ENCODE results near the gene KIAA0408. TPM values are rescaled to one million over a fixed set of nuclear protein-coding genes. Genes with fewer than 3 reads are reported as not detected.

Gene KIAA0408
- total RNA-seq, 1 donor from 2014 or later: 18.5 TPM

DNA sequence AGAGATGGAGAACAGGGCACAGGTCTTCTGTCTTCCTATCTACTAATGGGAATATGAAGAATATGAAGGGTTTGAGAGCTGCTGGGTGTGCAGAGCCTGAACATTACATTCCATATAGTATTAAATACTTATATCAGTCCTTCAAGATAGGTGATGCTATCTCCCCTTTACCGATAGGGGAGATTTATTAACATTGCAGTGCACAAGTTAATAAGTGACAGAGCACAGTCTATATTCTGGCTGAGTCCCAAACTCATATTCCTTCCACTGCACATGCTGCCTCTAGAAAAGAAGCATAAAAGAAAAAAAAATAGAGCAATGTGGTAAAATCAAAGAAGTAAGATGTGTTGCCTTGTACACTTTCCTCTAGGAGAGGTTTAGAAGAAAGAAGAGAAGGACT is 18.5 kb upstream of the KIAA0408 start:
- no peak overlapping the region for H3K4me3 Mint-ChIP-seq (ENCODE audit: low read depth)
- H3K4me1 Mint-ChIP-seq (ENCODE audit: low read depth): peaks cover 5% of the 10 kb centered on the region
- no peak for DNase-seq (ENCODE audit: low spot score)
- intact Hi-C loops (cut with micrococcal nuclease): no loop called here
- no peaks in the 10 kb centered on the region for H3K9me3 Mint-ChIP-seq
- peaks cover 78% of the 10 kb centered on the region for H3K36me3 Mint-ChIP-seq (ENCODE audit: low read depth)
- no peak overlapping the region for H3K27ac Mint-ChIP-seq
- peaks cover 1% of the 10 kb centered on the region for H3K27me3 Mint-ChIP-seq (ENCODE audit: low read depth)

- Mint-ChIP-seq H3K27me3 (ENCODE audit: low read depth) (peaks cover 1% of the 10 kb centered on the region), H3K36me3 (ENCODE audit: low read depth) (peaks cover 73% of the 10 kb centered on the region), H3K4me1 (ENCODE audit: low read depth) (peaks cover 4% of the 10 kb centered on the region), H3K4me3 (ENCODE audit: low read depth) (no peak overlapping the region), H3K27ac (no peak overlapping the region), H3K9me3 (no peaks in the 10 kb centered on the region)
- intact Hi-C loops (cut with micrococcal nuclease): no loop called here
- no peak for DNase-seq (ENCODE audit: low spot score)
These were observed 16.6 kb upstream of the KIAA0408 start for GRCh38 chr6:127475823-127476176.

GRCh38 chr6:127475135-127475822 is 16.1 kb upstream of the KIAA0408 start:
- DNase-seq (ENCODE audit: low spot score): no peak
- no peak overlapping the region for H3K4me3 Mint-ChIP-seq (ENCODE audit: low read depth)
- H3K9me3 Mint-ChIP-seq: no peaks in the 10 kb centered on the region
- peaks cover 1% of the 10 kb centered on the region for H3K27me3 Mint-ChIP-seq (ENCODE audit: low read depth)
- peaks cover 4% of the 10 kb centered on the region for H3K4me1 Mint-ChIP-seq (ENCODE audit: low read depth)
- H3K27ac Mint-ChIP-seq: no peak overlapping the region
- intact Hi-C loops (cut with micrococcal nuclease): no loop called here
- H3K36me3 Mint-ChIP-seq (ENCODE audit: low read depth): peaks cover 72% of the 10 kb centered on the region

DNA sequence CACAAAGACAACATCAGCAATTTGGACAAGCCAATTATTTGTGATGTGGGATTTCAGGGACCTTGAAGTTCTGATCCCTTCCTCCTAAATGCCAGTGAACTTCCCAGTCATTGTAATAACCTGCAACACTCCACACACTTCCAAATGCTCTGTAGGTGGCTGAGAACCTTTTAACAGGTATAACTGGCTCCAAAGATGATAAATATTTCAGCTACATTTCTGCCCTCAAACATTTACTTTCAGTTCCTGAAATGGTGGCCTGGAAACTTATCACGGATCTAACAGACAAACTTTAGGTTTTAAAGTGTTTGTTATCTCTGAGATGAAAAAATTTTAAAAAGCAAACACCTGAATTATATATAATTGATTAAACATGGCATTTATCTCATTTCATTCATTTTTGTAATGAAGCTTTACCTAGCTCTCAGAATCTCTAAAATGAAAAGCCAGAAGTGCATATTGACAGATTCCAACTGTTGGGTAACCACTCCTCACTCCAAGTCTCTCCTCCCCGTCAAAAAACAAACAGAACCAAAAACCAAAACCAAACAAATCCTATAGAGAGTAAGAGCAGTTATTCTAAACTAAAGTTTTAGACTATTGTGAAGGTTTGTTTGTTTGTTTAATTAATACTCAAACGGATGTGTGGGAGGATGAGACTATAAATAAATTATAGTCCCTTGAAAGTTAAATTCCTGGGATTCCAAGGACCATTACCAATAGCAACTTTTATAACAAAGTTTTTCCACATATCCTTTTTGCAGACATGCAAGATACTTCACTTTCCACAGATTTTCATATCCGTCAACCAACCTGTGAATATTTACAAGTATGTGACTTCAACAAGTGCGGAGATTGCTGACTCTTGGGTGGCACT is 12.4 kb upstream of the KIAA0408 start:
- Mint-ChIP-seq H3K4me3 (ENCODE audit: low read depth) (no peak overlapping the region), H3K9me3 (no peaks in the 10 kb centered on the region), H3K27ac (no peak overlapping the region), H3K4me1 (ENCODE audit: low read depth) (peaks cover 6% of the 10 kb centered on the region), H3K27me3 (ENCODE audit: low read depth) (no peaks in the 10 kb centered on the region), H3K36me3 (ENCODE audit: low read depth) (peaks cover 52% of the 10 kb centered on the region)
- DNase-seq (ENCODE audit: low spot score): no peak
- intact Hi-C loops (cut with micrococcal nuclease): no loop called here

DNA sequence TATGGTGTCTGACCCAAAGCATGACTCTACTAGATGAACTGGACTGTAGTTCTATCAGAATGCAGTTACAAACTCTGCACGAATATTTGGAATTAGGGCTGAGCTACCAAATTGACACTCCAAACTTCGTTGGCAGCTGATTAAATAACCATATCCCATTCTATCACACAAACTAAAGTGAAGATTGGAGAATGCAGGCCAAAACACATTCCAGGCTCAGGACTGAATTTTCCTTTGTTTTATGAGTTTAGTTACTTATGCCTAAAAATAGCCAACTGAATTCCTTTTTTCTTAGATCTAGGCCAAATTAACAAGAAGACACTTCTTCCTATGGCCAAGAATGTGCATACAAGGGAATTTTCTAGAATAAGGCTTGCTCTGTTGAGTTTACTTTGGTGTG is 9.7 kb upstream of the KIAA0408 start:
- no peaks in the 10 kb centered on the region for H3K27me3 Mint-ChIP-seq (ENCODE audit: low read depth)
- intact Hi-C loops (cut with micrococcal nuclease): no loop called here
- H3K4me1 Mint-ChIP-seq (ENCODE audit: low read depth): peaks cover 12% of the 10 kb centered on the region
- no peak overlapping the region for H3K4me3 Mint-ChIP-seq (ENCODE audit: low read depth)
- peaks cover 32% of the 10 kb centered on the region for H3K36me3 Mint-ChIP-seq (ENCODE audit: low read depth)
- H3K9me3 Mint-ChIP-seq: no peaks in the 10 kb centered on the region
- no peak overlapping the region for H3K27ac Mint-ChIP-seq
- DNase-seq (ENCODE audit: low spot score): no peak

DNA sequence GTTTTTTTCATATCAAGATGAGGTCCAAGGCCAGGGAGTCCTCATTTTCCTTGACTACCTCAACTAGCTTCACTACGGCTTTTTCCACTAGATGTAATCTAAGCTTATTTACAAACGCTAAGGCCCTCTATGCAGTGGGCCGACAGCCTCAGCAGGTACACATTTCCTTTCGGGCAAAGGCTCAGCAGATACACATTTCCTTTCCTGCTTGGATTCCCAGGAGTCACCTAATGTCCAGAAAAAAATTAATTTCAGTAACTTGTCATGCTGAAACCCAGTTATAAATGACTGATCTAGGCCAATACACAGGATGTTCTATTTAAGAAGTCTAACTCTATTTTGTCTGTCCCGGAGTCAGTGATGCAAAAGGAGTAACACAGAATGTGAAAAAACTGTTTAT is 7.2 kb upstream of the KIAA0408 start:
- intact Hi-C loops (cut with micrococcal nuclease): no loop called here
- H3K27ac Mint-ChIP-seq: no peak overlapping the region
- H3K27me3 Mint-ChIP-seq (ENCODE audit: low read depth): no peaks in the 10 kb centered on the region
- H3K9me3 Mint-ChIP-seq: no peaks in the 10 kb centered on the region
- peaks cover 15% of the 10 kb centered on the region for H3K36me3 Mint-ChIP-seq (ENCODE audit: low read depth)
- H3K4me1 Mint-ChIP-seq (ENCODE audit: low read depth): peaks cover 12% of the 10 kb centered on the region
- no peak for DNase-seq (ENCODE audit: low spot score)
- H3K4me3 Mint-ChIP-seq (ENCODE audit: low read depth): no peak overlapping the region

- Mint-ChIP-seq H3K27me3 (ENCODE audit: low read depth) (no peaks in the 10 kb centered on the region), H3K9me3 (no peaks in the 10 kb centered on the region)
These were observed 5.8 kb upstream of the KIAA0408 start for GRCh38 chr6:127464881-127465459.

DNA sequence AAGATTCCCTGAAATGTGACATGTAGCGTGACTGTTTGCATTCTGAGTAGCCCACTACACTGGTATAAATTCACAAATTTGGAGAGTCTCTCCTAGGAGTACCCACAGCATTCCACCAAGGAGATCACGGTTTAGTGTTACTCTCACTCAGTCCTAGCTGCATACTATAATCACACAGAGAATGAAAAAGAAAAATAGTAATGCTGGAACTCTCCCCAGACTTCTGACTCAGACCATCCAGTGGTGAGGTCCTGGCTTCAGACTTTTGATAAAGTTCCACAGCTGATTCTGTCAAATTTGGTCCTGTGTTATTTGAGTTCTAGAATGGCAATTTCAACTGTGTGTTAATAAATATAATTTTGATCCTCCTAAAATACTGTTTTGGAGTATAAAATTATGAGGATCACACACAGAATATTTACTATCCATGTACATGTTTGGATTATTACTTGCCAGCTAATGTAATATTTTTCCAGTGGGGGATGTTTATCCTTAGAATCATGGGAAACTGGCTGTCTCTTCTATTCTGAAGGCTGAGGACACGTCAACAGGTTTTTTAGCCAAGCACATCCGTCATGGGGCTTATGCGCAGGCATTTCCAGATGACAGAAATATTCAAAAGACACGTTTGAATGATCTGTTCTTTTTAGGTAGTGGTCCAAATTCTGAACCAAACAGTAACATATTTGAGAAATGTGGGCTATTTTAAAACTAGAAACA is 5.1 kb upstream of the KIAA0408 start:
- no peaks in the 10 kb centered on the region for H3K9me3 Mint-ChIP-seq
- H3K36me3 Mint-ChIP-seq (ENCODE audit: low read depth): peaks cover 3% of the 10 kb centered on the region
- no peak for DNase-seq (ENCODE audit: low spot score)
- intact Hi-C loops (cut with micrococcal nuclease): loop anchor here (2.0 kb wide), 2 partner anchors 52 to 178 kb away; no protein-coding TSS in a partner anchor
- no peaks in the 10 kb centered on the region for H3K27me3 Mint-ChIP-seq (ENCODE audit: low read depth)
- H3K4me3 Mint-ChIP-seq (ENCODE audit: low read depth): no peak overlapping the region
- no peak overlapping the region for H3K27ac Mint-ChIP-seq
- peaks cover 30% of the 10 kb centered on the region for H3K4me1 Mint-ChIP-seq (ENCODE audit: low read depth)

More at GRCh38 chr6:127464881-127465459, 5.8 kb upstream of the KIAA0408 start:
- intact Hi-C loops (cut with micrococcal nuclease): loop anchor here (1.0 to 2.0 kb wide), 3 partner anchors 52 to 178 kb away; no protein-coding TSS in a partner anchor
- Mint-ChIP-seq H3K4me1 (ENCODE audit: low read depth) (peaks cover 25% of the 10 kb centered on the region), H3K27ac (no peak overlapping the region), H3K4me3 (ENCODE audit: low read depth) (no peak overlapping the region), H3K36me3 (ENCODE audit: low read depth) (peaks cover 7% of the 10 kb centered on the region)
- DNase-seq (ENCODE audit: low spot score): peak; percentile 31

GRCh38 chr6:127463056-127463455 is 3.9 kb upstream of the KIAA0408 start:
- Mint-ChIP-seq H3K4me3 (ENCODE audit: low read depth) (no peak overlapping the region), H3K27me3 (ENCODE audit: low read depth) (no peaks in the 10 kb centered on the region), H3K4me1 (ENCODE audit: low read depth) (peaks cover 37% of the 10 kb centered on the region), H3K36me3 (ENCODE audit: low read depth) (peaks cover 9% of the 10 kb centered on the region), H3K27ac (no peak overlapping the region), H3K9me3 (no peaks in the 10 kb centered on the region)
- DNase-seq (ENCODE audit: low spot score): no peak
- intact Hi-C loops (cut with micrococcal nuclease): loop anchor here (2.0 kb wide), 1 partner anchor 160 kb away; no protein-coding TSS in a partner anchor

DNA sequence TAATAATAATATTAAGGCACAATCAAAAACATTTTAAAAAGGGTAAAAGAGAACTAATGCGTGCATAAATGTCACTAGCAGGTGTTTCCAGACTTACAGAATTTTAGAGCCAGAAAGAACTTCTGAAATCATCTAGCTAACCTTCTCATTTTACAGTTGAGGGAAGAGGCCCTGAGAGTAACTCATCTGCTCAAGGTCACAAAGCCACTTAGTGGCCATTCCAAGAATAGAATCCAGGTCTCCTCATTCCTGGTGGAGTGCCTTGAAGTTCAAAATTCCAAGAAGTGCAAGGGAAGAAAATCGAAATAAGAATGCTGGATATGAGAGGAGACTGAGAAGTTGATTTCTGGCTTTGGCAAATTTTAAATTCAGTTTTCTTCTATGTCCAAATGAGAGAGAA is 3.2 kb upstream of the KIAA0408 start:
- Mint-ChIP-seq H3K9me3 (no peaks in the 10 kb centered on the region), H3K27ac (no peak overlapping the region), H3K4me1 (ENCODE audit: low read depth) (peaks cover 41% of the 10 kb centered on the region), H3K27me3 (ENCODE audit: low read depth) (no peaks in the 10 kb centered on the region), H3K36me3 (ENCODE audit: low read depth) (peaks cover 10% of the 10 kb centered on the region), H3K4me3 (ENCODE audit: low read depth) (no peak overlapping the region)
- DNase-seq (ENCODE audit: low spot score): no peak
- intact Hi-C loops (cut with micrococcal nuclease): loop anchor here (2.0 kb wide), 1 partner anchor 160 kb away; no protein-coding TSS in a partner anchor

- no peak for DNase-seq (ENCODE audit: low spot score)
- no peaks in the 10 kb centered on the region for H3K9me3 Mint-ChIP-seq
- H3K4me1 Mint-ChIP-seq (ENCODE audit: low read depth): peaks cover 58% of the 10 kb centered on the region
- H3K4me3 Mint-ChIP-seq (ENCODE audit: low read depth): peak overlapping the region; percentile 21
- H3K27me3 Mint-ChIP-seq (ENCODE audit: low read depth): peaks cover 1% of the 10 kb centered on the region
- H3K36me3 Mint-ChIP-seq (ENCODE audit: low read depth): peaks cover 11% of the 10 kb centered on the region
- peak overlapping the region; percentile 63 for H3K27ac Mint-ChIP-seq
- intact Hi-C loops (cut with micrococcal nuclease): loop anchor here (1.0 kb wide), 2 partner anchors 24 to 40 kb away; no protein-coding TSS in a partner anchor
These were observed 1.3 kb upstream of the KIAA0408 start for GRCh38 chr6:127460465-127460864.

- H3K9me3 Mint-ChIP-seq: no peaks in the 10 kb centered on the region
- peaks cover 57% of the 10 kb centered on the region for H3K4me1 Mint-ChIP-seq (ENCODE audit: low read depth)
- intact Hi-C loops (cut with micrococcal nuclease): no loop called here
- DNase-seq (ENCODE audit: low spot score): no peak
- no peak overlapping the region for H3K27ac Mint-ChIP-seq
- H3K4me3 Mint-ChIP-seq (ENCODE audit: low read depth): no peak overlapping the region
- peaks cover 13% of the 10 kb centered on the region for H3K36me3 Mint-ChIP-seq (ENCODE audit: low read depth)
- H3K27me3 Mint-ChIP-seq (ENCODE audit: low read depth): peaks cover 1% of the 10 kb centered on the region
These were observed 372 bp downstream of the KIAA0408 start for GRCh38 chr6:127458817-127459216.

Measured in activated T-helper 2 cell treated with anti-CD3 and anti-CD28 coated beads, Interferon-gamma antibody, Interleukin-2, Interleukin-4, amounts not matched to agents 10 μg/mL and 5 μg/mL and 100 μg/mL, durations not matched to agents 14 hours and 24 hours and 36 hours (primary cell).